ENCODE measurements around the gene CHN1. TPM values are rescaled to one million over a fixed set of nuclear protein-coding genes. Genes with fewer than 3 reads are reported as not detected.

CHN1 gene
- polyA plus RNA-seq, 1 donor (not counting 4 experiments of a cell fraction or from before 2014, with no cell fraction given) = 2.3 TPM

- no peaks in the 10 kb centered on the region for H3K9me3 ChIP-seq (ENCODE audit: control insufficient read depth, low read depth, low read length)
- no peak overlapping the region for H3K9ac ChIP-seq (ENCODE audit: control insufficient read depth, extremely low read depth, insufficient read depth, low read length)
- no peaks in the 10 kb centered on the region for H3K27me3 ChIP-seq (ENCODE audit: control insufficient read depth, extremely low read depth, insufficient read depth, low read length)
- H2AFZ ChIP-seq (ENCODE audit: control insufficient read depth, low read length) = no peak overlapping the region
- H3K9me1 ChIP-seq (ENCODE audit: control insufficient read depth, extremely low read depth, insufficient read depth, low read length) = no peaks in the 10 kb centered on the region
- H3K36me3 ChIP-seq (ENCODE audit: control insufficient read depth in 2 of 2, extremely low read depth in 1 of 2, insufficient read depth in 2 of 2, low read length in 2 of 2) = no peaks in the 10 kb centered on the region
- H3K4me2 ChIP-seq (ENCODE audit: control insufficient read depth, extremely low read depth, insufficient read depth, low read depth, low read length) = no peak overlapping the region
- H3K27ac ChIP-seq (ENCODE audit: control insufficient read depth, insufficient read depth, low read length) = no peak overlapping the region
- no peak overlapping the region for H3K4me3 ChIP-seq (ENCODE audit: control insufficient read depth in 2 of 3, extremely low read depth in 1 of 3, insufficient read depth in 2 of 3, low read depth in 1 of 3, low read length in 3 of 3)
- DNase-seq (ENCODE audit: low read depth, low spot score) (no peak), FAIRE-seq (no peak)
- dilution Hi-C loops (cut with MboI; ENCODE audit: extremely low pct_ligation_motif_present, low sequenced_read_pairs) = loop anchor here (25.0 kb wide), 1 partner anchor 209 kb away; no protein-coding TSS in a partner anchor
- no peaks in the 10 kb centered on the region for H3K79me2 ChIP-seq (ENCODE audit: control insufficient read depth, insufficient read depth, low read length)
- TF ChIP-seq EZH2 (IDR thresholded peaks at IDR 0.05; ENCODE audit: low read length) (no peak), CTCF (optimal IDR thresholded peaks at IDR 0.05 in 1 of 3, IDR thresholded peaks at IDR 0.05 in 1 of 3, conservative IDR thresholded peaks at IDR 0.05 in 1 of 3; ENCODE audit: extremely low read depth in 1 of 3, insufficient read depth in 2 of 3, low read length in 3 of 3) (no peak)
- peaks cover 5% of the 10 kb centered on the region for H3K4me1 ChIP-seq (ENCODE audit: control insufficient read depth, extremely low read depth, insufficient read depth, low read length)
- no peaks in the 10 kb centered on the region for H4K20me1 ChIP-seq (ENCODE audit: control insufficient read depth, extremely low read depth, insufficient read depth, low read length)
These were observed 252.0 kb downstream of the CHN1 start for GRCh38 chr2:174753038-174753633.

- H3K4me2 ChIP-seq (ENCODE audit: control insufficient read depth, extremely low read depth, insufficient read depth, low read depth, low read length) = no peak overlapping the region
- dilution Hi-C loops (cut with MboI; ENCODE audit: extremely low pct_ligation_motif_present, low sequenced_read_pairs) = loop anchor here (25.0 kb wide), 1 partner anchor 210 kb away; no protein-coding TSS in a partner anchor
- no peak overlapping the region for H2AFZ ChIP-seq (ENCODE audit: control insufficient read depth, low read length)
- H3K9me3 ChIP-seq (ENCODE audit: control insufficient read depth, low read depth, low read length) = no peaks in the 10 kb centered on the region
- no peak overlapping the region for H3K27ac ChIP-seq (ENCODE audit: control insufficient read depth, insufficient read depth, low read length)
- no peaks in the 10 kb centered on the region for H3K79me2 ChIP-seq (ENCODE audit: control insufficient read depth, insufficient read depth, low read length)
- peaks cover 5% of the 10 kb centered on the region for H3K4me1 ChIP-seq (ENCODE audit: control insufficient read depth, extremely low read depth, insufficient read depth, low read length)
- H3K36me3 ChIP-seq (ENCODE audit: control insufficient read depth in 2 of 2, extremely low read depth in 1 of 2, insufficient read depth in 2 of 2, low read length in 2 of 2) = no peaks in the 10 kb centered on the region
- TF ChIP-seq EZH2 (IDR thresholded peaks at IDR 0.05; ENCODE audit: low read length) (no peak), CTCF (optimal IDR thresholded peaks at IDR 0.05 in 1 of 3, IDR thresholded peaks at IDR 0.05 in 1 of 3, conservative IDR thresholded peaks at IDR 0.05 in 1 of 3; ENCODE audit: extremely low read depth in 1 of 3, insufficient read depth in 2 of 3, low read length in 3 of 3) (no peak)
- H4K20me1 ChIP-seq (ENCODE audit: control insufficient read depth, extremely low read depth, insufficient read depth, low read length) = no peaks in the 10 kb centered on the region
- DNase-seq (ENCODE audit: low read depth, low spot score) = no peak
- H3K4me3 ChIP-seq (ENCODE audit: control insufficient read depth in 2 of 3, extremely low read depth in 1 of 3, insufficient read depth in 2 of 3, low read depth in 1 of 3, low read length in 3 of 3) = no peak overlapping the region
- H3K9me1 ChIP-seq (ENCODE audit: control insufficient read depth, extremely low read depth, insufficient read depth, low read length) = no peaks in the 10 kb centered on the region
- no peaks in the 10 kb centered on the region for H3K27me3 ChIP-seq (ENCODE audit: control insufficient read depth, extremely low read depth, insufficient read depth, low read length)
- FAIRE-seq = no peak
- no peak overlapping the region for H3K9ac ChIP-seq (ENCODE audit: control insufficient read depth, extremely low read depth, insufficient read depth, low read length)
These were observed 252.7 kb downstream of the CHN1 start for GRCh38 chr2:174752403-174753037.
